SIG-M5 (cell line): ENCODE results near the gene KCNH6.

ENCODE experiments used
- DNase-seq: peaks from one replicate; lab custom pipeline; 2025; lab: John Stamatoyannopoulos, UW

Gene KCNH6

DNA sequence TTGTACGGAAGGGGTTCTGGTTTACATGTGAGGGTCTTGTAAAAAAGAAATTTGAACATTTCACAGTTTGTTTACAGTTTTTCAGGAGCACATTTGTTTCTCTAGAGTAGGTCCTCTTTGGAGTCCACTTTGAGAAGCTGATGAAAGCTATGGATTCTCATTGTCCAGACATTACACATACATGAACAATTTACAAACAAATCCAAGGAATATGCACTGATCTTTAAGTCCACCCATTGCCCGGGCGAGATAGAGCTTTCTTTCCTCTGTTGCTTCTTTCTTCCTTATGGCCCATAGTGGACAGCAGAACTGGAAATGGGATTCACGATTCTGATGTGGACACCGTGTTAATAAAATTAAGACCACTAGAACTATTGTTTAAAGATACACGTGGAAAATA is 29.1 kb downstream of the KCNH6 start:
- no peak for DNase-seq

DNA sequence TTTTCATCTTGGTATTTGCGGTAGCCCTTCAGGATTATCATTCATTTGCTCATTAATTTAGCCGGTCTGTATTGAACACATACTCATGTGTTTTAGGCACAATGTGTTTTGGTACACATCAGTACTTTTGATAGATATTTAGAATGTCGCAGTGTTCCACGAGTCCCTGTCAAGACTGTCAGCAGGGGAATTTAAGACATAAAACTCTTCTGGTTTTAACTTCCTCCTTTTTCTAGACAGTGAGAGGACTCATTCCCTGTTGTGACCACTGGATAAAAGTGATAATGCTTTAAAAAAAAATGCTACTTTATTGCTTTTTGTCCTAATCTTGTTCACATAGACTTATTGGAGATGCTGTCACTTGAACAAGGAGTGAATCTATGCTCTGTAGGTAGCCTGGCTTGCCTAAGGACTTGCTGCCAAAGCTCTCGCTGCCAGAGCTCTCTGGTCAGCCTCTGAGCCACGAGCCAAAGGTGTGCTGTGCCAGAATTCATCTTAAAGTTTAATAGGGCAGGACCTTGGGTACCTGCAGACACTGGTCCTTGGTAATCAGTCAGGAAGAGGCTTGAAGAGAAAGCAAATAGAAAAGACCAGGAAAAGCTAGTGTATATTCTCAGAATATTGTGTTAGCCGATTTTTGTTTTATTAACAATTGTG is 32.5 kb downstream of the KCNH6 start:
- no peak for DNase-seq

DNA sequence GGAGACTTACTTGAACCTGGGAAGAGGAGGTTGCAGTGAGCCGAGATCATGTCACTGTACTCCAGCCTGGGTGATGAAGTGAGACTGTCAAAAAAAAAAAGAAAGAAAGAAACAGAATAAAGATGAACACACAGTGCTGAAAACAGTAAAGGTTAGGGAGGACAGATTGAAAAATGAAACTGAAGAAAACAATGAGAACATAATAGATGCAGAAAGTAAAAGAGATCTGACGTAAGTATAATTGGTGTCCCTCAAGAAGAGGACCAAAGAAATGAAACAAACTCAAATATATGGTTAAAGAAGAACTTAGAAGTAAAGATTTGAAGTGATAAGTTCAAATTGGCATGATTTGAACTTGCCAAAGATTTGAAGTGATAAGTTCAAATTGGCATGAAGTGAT is 34.3 kb downstream of the KCNH6 start:
- DNase-seq = no peak

DNA sequence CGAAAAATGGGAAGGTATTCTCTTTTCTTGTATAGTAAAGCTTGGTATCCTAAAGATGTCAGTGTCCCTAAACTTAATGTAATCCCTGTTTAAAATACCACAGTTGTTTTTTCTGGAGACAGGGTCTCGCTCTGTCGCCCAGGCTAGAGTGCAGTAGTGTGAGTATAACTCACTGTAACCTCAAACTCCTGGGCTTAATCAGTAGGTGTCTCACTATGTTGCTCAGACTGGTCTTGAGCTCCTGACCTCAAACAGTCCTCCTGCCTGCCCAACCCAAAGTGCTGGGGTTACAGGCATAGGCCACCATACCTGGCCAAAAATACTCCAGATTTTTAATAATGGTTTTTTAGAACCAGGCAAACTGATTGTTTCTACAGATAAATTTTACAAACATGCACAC is 35.3 kb downstream of the KCNH6 start:
- no peak for DNase-seq

DNA sequence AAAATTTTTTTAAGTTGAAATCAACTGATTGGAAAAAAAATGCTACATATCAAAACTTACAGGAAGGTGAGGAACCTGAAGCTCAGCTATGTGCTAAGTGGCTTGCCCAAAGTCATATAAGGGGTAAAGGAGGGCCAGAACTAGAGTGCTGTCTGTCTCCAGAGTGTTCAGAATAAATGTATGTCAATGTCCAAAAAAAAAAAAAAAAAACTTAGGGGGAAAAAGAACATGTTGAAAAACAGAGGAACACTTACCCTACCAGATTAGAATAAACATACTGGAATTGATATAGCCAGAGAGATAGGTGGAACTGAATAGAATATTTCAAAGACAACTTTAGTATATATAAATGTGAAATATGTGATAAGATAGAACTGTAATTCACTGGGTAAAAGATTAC is 38.7 kb downstream of the KCNH6 start:
- no peak for DNase-seq

DNA sequence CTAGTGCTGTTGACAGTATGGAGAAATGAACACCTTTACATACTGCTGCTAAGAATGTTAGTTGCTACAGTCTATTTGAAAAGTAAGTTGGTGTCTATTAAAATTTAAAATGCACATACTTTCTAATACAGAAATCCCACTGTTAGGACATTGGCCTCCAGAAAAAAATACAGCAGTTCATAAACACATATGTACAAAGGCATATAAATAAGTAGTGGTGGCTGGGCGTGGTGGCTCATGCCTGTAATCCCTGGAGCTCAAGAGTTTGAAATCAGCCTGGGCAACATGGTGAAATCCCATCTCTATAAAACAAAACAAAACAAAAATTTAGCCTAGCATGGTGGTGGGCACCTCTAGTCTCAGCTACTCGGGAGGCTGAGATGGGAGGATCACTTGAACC is 40.2 kb downstream of the KCNH6 start:
- no peak for DNase-seq

DNA sequence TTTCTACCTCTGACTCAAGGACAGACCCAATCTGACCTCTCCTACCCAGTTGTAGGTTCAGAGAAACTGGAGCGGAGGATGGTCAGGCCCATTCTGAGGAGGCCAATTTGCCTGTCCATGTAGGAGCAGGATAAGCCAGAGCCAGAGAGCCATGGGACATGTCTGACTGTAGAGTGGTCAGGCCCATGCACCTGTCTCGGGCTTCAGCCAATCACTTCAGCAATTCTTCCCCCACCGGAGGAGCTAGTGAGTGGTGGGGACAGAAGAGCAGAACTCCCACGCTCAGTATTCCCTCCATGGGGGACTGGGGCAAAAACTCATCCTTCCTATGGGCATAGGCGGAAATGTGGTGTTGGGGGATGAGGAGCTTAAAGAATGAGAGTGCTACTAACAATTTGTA is 41.4 kb downstream of the KCNH6 start:
- DNase-seq = no peak

DNA sequence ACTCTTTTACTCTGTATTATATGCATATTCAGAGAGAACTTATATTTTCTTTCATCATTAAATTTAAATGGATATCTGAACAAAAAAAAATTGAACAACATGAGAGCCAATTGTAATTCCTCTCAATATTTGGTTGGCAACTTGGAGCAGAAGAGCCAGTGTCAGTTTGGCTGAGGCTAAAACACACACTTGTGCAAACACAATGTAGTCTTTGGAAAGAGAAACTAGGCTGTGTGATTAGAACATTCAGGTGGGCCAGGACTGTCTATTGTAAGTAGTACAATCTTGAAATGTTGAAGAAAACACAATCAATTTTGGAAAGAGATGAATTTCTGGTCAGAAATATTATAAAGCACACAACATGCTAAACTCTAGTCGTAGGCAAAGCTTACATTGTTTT is 44.1 kb downstream of the KCNH6 start:
- DNase-seq = no peak

DNA sequence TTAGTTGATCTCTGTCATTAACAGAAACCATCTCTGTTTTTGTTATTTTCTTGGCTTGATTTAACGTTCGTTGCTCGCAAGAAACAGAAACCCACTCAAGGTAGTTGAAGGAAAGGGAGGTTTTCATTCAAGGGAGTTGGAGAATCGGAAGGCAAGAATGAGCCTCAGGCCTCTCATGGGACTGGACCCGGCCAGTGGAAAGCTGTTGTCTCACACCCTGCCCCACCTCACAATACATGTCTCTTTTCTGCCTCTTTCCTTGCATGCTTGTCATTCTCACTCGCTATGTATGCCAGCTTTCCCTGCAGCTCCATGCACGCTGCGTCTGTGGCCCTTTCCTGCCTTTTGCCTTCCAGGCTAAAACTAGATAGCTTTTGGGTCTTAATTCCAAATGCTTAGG is 45.4 kb downstream of the KCNH6 start:
- DNase-seq = no peak

DNA sequence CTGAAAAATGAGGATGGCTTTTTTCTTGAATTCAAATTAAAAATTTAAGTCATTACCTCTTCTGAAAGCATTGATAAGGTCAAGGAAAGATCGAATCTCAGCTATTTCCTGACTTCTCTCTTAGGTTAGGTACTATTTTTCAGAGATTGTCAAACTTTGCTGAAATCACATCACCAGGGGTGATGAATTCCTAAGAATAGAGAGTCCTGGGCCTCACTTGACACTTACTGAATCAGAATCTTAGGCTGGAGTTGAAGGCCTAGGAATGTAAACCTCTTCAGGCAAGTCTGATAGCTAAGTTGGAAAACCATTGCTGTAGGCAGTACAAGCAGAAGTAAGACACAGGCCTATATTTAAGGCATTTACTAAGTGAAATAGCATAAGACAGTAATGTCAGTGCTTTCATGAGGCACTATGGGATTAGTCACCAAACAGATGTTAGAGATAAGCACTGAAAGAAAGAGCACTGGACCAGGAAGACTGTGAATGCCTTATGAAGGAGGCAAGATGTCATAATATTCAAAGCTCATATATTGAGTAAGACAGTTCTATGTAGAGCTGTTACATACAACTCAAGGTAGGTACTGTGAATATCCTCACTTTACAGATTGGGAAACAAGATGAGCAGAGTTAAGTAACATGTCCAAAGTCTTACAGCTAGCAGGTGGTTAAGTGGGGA is 48.6 kb downstream of the KCNH6 start:
- DNase-seq = peak; percentile 53

DNA sequence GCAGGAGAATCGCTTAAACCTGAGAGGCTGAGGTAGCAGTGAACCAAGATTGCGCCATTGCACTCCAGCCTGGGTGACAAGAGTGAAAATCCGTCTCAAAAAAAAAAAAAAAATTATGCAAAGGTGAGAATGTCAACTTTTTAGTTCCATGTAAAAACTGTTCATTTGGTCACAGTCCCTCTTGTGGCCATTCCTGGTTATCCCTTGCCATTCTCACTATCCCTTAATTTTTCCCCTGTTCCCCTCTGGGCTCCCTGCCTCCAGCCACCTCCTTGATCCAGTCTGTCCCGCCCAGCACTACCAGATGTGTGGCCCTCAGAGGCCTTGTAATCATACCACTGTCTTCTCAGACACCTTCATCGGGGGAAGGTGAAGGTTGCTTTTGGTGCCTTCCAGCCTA is 50.5 kb downstream of the KCNH6 start:
- DNase-seq = no peak

DNA sequence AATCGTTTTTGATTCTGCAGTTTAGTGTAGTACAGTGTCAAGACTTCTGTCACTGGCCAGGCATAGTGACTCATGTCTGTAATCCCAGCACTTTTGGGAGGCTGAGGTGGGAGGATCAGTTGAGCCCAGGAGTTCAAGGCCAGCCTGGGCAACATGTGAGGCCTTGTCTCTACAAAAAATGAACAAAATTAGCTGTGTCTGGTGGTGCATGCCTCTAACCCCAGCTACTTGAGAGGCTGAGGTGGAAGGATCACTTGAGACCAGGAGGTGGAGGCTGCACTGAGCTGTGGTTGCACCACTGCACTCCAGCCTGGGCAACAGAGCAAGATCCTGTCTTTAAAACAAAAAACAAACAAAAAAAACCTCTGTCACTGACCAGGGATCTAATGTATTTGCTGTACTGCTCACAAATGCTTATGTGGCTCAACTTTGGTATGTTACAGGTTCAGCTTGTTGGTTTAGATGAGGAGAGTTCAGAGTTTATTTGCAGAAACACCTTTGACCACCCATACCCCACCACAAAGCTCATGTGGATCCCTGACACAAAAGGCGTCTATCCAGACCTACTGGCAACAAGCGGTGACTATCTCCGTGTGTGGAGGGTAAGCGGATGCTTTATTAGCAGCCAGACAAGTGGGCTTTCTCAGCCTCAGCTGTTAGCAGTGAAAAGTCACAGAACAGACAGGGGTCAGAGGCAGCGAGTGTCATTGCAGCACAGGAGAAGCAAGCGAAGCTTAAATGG is 55.0 kb downstream of the KCNH6 start:
- no peak for DNase-seq

DNA sequence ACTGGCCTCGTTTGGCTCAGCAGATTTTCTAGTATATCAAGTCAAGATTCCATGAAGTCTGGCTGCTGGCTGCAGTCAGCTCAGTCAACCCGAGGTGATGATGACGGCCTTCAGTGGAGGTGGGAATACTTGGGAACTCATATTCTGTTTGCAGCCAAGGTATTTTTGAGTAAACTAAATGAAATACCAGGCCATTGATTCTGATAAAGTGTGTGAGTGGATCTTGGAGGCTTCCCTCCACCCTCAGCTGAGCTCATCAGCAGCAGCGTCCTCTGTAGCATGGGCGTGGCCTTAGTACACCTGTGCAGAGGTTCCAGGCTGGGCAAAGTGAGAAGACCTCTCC is 55.6 kb downstream of the KCNH6 start:
- no peak for DNase-seq

DNA sequence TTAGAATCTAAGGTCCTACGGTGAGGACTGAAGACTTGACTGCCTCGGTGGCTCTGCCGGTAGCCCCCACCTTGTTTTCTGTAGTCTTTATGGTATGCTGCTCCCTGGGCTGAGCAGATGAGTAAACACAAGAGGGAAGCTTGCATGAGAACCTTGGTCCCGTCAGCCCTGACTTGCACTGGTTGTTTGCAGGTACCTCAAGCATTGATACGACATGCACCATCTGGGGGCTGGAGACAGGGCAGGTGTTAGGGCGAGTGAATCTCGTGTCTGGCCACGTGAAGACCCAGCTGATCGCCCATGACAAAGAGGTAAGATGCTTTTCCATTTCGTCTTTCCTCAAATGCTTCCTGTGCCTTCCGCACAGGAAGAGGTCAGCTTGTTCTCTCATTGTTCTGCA is 56.5 kb downstream of the KCNH6 start:
- no peak for DNase-seq

DNA sequence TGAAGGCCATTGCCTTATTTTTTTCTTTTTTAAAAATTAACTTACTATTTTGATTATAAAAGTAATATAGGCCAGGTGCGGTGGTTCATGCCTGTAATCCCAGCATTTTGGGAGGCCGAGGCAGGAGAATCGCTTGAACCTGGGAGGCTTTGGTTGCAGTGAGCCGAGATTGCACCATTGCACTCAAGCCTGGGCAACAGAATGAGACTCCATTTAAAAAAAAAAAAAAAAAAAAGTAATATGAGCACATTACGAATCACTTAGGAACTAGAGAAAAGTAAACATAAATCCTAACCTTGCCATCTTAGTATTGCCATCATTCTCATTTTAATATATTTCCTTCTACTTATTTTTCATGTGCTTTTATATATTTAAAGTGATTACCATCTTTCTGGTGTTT is 64.6 kb downstream of the KCNH6 start:
- no peak for DNase-seq

DNA sequence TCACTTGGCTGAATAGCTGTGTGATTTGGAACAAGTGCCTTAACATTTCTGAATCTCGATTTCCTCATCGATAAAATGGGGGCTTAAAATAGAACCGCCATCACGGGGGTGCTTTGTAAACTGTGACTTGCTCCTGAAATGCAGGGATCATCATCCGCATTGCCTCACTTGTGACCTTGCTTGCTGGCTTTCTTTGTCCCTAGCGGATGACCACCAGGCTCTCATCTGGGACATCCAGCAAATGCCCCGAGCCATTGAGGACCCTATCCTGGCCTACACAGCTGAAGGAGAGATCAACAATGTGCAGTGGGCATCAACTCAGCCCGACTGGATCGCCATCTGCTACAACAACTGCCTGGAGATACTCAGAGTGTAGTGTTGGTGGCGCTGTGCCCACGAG is 65.6 kb downstream of the KCNH6 start:
- DNase-seq = no peak

DNA sequence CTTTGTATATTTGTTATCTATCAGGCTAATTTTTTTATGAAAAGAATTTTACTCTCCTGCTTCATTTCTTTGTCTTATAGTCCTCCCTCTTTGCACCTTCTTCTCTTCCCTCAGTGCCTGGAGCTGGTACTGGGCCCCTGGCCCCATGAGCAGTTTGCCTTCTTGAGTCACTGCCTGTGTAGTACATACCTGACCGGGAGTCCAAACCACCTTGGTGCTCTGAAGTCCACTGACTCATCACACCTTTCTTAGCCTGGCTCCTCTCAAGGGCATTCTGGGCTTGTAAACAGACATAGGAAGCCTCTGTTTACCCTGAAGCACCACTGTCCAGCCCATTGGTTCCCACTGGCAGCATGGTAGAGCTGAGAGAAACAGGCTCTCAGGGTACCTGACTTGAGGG is 66.5 kb downstream of the KCNH6 start:
- no peak for DNase-seq

DNA sequence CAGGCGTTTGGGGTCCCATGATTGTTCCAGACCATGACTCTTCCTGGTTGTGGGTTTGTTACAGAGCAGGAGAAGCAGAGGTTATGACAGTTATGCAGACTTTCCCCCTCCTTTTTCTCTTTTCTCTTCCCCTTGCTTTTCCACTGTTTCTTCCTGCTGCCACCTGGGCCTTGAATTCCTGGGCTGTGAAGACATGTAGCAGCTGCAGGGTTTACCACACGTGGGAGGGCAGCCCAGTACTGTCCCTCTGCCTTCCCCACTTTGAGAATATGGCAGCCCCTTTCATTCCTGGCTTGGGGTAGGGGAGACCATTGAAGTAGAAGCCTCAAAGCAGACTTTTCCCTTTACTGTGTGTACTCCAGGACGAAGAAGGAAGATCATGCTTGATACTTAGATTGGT is 69.6 kb downstream of the KCNH6 start:
- DNase-seq = no peak

DNA sequence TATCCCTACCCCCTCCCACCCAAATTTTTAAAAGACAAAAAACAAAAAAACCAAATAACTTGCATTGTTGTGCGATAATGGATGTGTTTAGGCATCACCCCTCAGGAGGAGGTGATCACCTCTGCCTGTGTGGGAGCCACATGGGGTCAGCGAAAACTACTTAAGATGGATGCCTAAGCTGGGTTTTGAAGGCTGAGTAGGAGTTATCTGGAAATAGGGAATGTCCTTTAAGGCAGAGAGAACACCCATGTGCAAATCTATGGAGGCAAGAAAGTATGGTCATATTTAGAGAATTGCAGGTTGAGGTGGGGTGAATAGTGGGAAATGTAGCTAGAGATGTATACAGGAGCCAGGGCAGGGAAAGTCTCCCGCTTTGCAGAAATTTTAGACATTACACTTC is 72.0 kb downstream of the KCNH6 start:
- DNase-seq = no peak
